ENCODE results near the gene KLHL33. TPM values are rescaled to one million over a fixed set of nuclear protein-coding genes. Genes with fewer than 3 reads are reported as not detected.

Gene KLHL33
- total and polyA plus RNA-seq, 2 donors (not counting 3 experiments of a cell fraction or from before 2014, with no cell fraction given), result not detected

GRCh38 chr14:20397511-20397910, 38.5 kb downstream of the KLHL33 start:
- BruUV-seq (replicated peaks), result no TSS peak
- no peak for FAIRE-seq

More at GRCh38 chr14:20397511-20397910, 38.5 kb downstream of the KLHL33 start:
- Histone ChIP-seq H3K9ac (replicated peaks; ENCODE audit: extremely low read depth, insufficient read depth, low read length) (no peak overlapping the region), H3K79me2 (ENCODE audit: control insufficient read depth, insufficient read depth, low read length) (no peaks in the 10 kb centered on the region), H2AFZ (ENCODE audit: low read depth, low read length) (no peak overlapping the region), H3K27me3 (ENCODE audit: control insufficient read depth in 2 of 2, insufficient read depth in 2 of 2, low read length in 2 of 2) (no peaks in the 10 kb centered on the region), H3K9me1 (replicated peaks; ENCODE audit: control insufficient read depth, extremely low read depth, insufficient read depth, low read length) (no peaks in the 10 kb centered on the region), H3K27ac (ENCODE audit: insufficient read depth, low read depth, low read length) (no peak overlapping the region), H3K36me3 (ENCODE audit: control insufficient read depth in 2 of 2, extremely low read depth in 1 of 2, insufficient read depth in 2 of 2, low read length in 2 of 2) (peaks cover 12 to 23% of the 10 kb centered on the region in 2 experiments), H3K4me1 (ENCODE audit: control insufficient read depth, extremely low read depth, insufficient read depth, low read length) (peaks cover 14% of the 10 kb centered on the region), H4K20me1 (replicated peaks; ENCODE audit: control insufficient read depth, extremely low read depth, insufficient read depth, low read length) (no peaks in the 10 kb centered on the region), H3K9me3 (replicated peaks; ENCODE audit: control insufficient read depth, insufficient read depth, low read length) (no peaks in the 10 kb centered on the region), H3K4me3 (replicated peaks in 1 of 3; ENCODE audit: insufficient read depth in 1 of 3, low read depth in 1 of 3, low read length in 3 of 3) (no peak overlapping the region), H3K4me2 (ENCODE audit: insufficient read depth, low read length) (no peak overlapping the region)
- ChIA-PET CTCF (no interaction called here), POLR2A (no interaction called here)
- dilution Hi-C loops (cut with MboI; ENCODE audit: extremely low pct_ligation_motif_present, low sequenced_read_pairs), result no loop called here
- DNase-seq (ENCODE audit: low read depth, low spot score), result no peak
- intact Hi-C loops (cut with micrococcal nuclease), result no loop called here
- TF ChIP-seq POLR2AphosphoS5 (IDR thresholded peaks at IDR 0.05; ENCODE audit: insufficient read depth, low read depth, low read length) (no peak), EZH2 (IDR thresholded peaks at IDR 0.05; ENCODE audit: borderline replicate concordance, low read depth, low read length, severe bottlenecking) (no peak), CTCF (IDR thresholded peaks at IDR 0.05; ENCODE audit: extremely low read depth in 1 of 2, insufficient read depth in 1 of 2, low read depth in 1 of 2, low read length in 2 of 2) (no peak), JUN (IDR thresholded peaks at IDR 0.05; ENCODE audit: borderline replicate concordance, insufficient read depth, insufficient read length, low read depth) (no peak), GATA2 (IDR thresholded peaks at IDR 0.05; ENCODE audit: insufficient read depth, insufficient read length, low read depth, low read length) (no peak), POLR2A (IDR thresholded peaks at IDR 0.05; ENCODE audit: low read depth, low read length) (no peak), FOS (IDR thresholded peaks at IDR 0.05; ENCODE audit: borderline replicate concordance, insufficient read depth, low read length) (no peak), MAX (IDR thresholded peaks at IDR 0.05; ENCODE audit: insufficient read depth, insufficient read length) (no peak), MYC (IDR thresholded peaks at IDR 0.05; ENCODE audit: low read depth, low read length) (no peak)
